CD4-positive, alpha-beta T cell (primary cell): Measurements from ENCODE around the gene ZNHIT1. TPM values are rescaled to one million over a fixed set of nuclear protein-coding genes. Genes with fewer than 3 reads are reported as not detected.

Experiments used
- ATAC-seq: fragments of 200-7000 bp; cut with Tn5 transposase; one replicate; pipeline ENCODE4 v1.10.0; 2022; ENCODE audit warnings: mild to moderate bottlenecking; ENCODE audit not compliant: poor library complexity
- CTCF ChIA-PET: fragments of 350-600 bp; sonication (Branson Sonifier 250); formaldehyde crosslinking; loops from one replicate; lab custom pipeline; 2021; ENCODE audit warnings: antibody characterized with exemption, inconsistent platforms; lab: Charles Lee
- POLR2A ChIA-PET: fragments of 350-600 bp; sonication (Branson Sonifier 250); formaldehyde crosslinking; loops from one replicate; lab custom pipeline; 2021; ENCODE audit warnings: antibody characterized with exemption, inconsistent platforms; lab: Charles Lee
- DNase-seq, 14 experiments: peaks; one replicate each; pipeline ENCODE4 v3.0.0-alpha.2; 2013 to 2020; ENCODE audit warnings: mixed read lengths in 2 of 14
- H3K27ac ChIP-seq, 2 donors: one replicate each; pipeline versions ENCODE4 v1.5.1 to v1.7.0; 2013; ENCODE audit warnings: low read length in 2 of 2, low read depth in 1 of 2, mild to moderate bottlenecking in 1 of 2
- H3K27me3 ChIP-seq, 2 experiments: 1 replicate in 1 of 2; 2 replicates in 1 of 2; pipeline versions ENCODE4 v1.6.1 to v1.7.0; 2013; ENCODE audit warnings: low read length in 2 of 2, control low read depth in 1 of 2, mild to moderate bottlenecking in 1 of 2, moderate library complexity in 1 of 2; ENCODE audit not compliant: insufficient read depth in 2 of 2, control insufficient read depth in 1 of 2
- H3K36me3 ChIP-seq: one replicate; pipeline ENCODE4 v1.6.1; 2013; ENCODE audit warnings: low read length, control low read depth; ENCODE audit not compliant: insufficient read depth
- H3K4me1 ChIP-seq: one replicate; pipeline ENCODE4 v1.6.1; 2013; ENCODE audit warnings: low read length, control low read depth; ENCODE audit not compliant: insufficient read depth
- H3K4me3 ChIP-seq: one replicate; pipeline ENCODE4 v1.5.1; 2013; ENCODE audit warnings: mild to moderate bottlenecking, low read length, moderate library complexity
- H3K9me3 ChIP-seq, 2 experiments: 1 replicate in 1 of 2; 2 replicates in 1 of 2; pipeline versions ENCODE4 v1.6.1 to v1.7.0; 2013; ENCODE audit warnings: low read length in 2 of 2, mild to moderate bottlenecking in 2 of 2, control low read depth in 1 of 2, moderate library complexity in 1 of 2; ENCODE audit not compliant: control insufficient read depth in 1 of 2, insufficient read depth in 1 of 2
- H3K27ac Mint-ChIP-seq: one replicate; pipeline ENCODE4 v1.8.0; 2020; ENCODE audit warnings: mixed read lengths
- H3K27me3 Mint-ChIP-seq: one replicate; pipeline ENCODE4 v1.8.0; 2021; ENCODE audit warnings: mixed read lengths
- H3K36me3 Mint-ChIP-seq: one replicate; pipeline ENCODE4 v1.8.0; 2021; ENCODE audit warnings: low read depth, mixed read lengths
- H3K4me1 Mint-ChIP-seq: one replicate; pipeline ENCODE4 v1.8.0; 2021; ENCODE audit warnings: low read depth, mixed read lengths
- H3K4me3 Mint-ChIP-seq: one replicate; pipeline ENCODE4 v1.8.0; 2020; ENCODE audit warnings: mild to moderate bottlenecking, mixed read lengths
- H3K9me3 Mint-ChIP-seq: one replicate; pipeline ENCODE4 v1.8.0; 2020; ENCODE audit warnings: mixed read lengths
- CTCF ChIP-seq: fragments of 200-600 bp; IDR thresholded peaks from one replicate; pipeline ENCODE4 v1.8.0; 2022; ENCODE audit warnings: antibody characterized with exemption, mild to moderate bottlenecking
- intact Hi-C, 2 experiments: fragments of 100-400 bp; cut with DNase I in 1 of 2; cut with micrococcal nuclease in 1 of 2; formaldehyde crosslinking; loops; one replicate each; pipeline versions ENCODE4 v1.15.1 to v1.9.0; 2023 to 2025; cut with DNase I, micrococcal nuclease
- total RNA-seq, 174 experiments: library from RNA in 2 of 174; stranded (reverse) in 2 of 174; gene quantifications; one replicate each; pipeline ENCODE4 v1.2.3 and lab custom pipeline; 2021 to 2026

Gene ZNHIT1
- total RNA-seq, 2 experiments from 2014 or later, result 28.4 to 30.6 TPM

- Mint-ChIP-seq H3K27ac (no peak overlapping the region), H3K4me3 (no peak overlapping the region), H3K27me3 (no peaks in the 10 kb centered on the region), H3K4me1 (peaks cover 4% of the 10 kb centered on the region), H3K36me3 (peaks cover 19% of the 10 kb centered on the region), H3K9me3 (no peaks in the 10 kb centered on the region)
- ChIA-PET CTCF (no interaction called here), POLR2A (interaction anchor here (1.2 kb wide), 1 partner anchor 18 kb away, joined by 4 read pairs; the partner anchor contains the start of genes PLOD3 and ZNHIT1)
- no peak for TF ChIP-seq CTCF
- Histone ChIP-seq H3K4me3 (no peak overlapping the region), H3K36me3 (peaks cover 48% of the 10 kb centered on the region), H3K27me3 (no peaks in the 10 kb centered on the region), H3K4me1 (peaks cover 3% of the 10 kb centered on the region), H3K9me3 (no peaks in the 10 kb centered on the region), H3K27ac (no peak overlapping the region)
- ATAC-seq (no peak), DNase-seq (no peak)
- intact Hi-C loops, result no loop called here
Observed at GRCh38 chr7:101236292-101236835, 18.4 kb downstream of the ZNHIT1 start.

- Mint-ChIP-seq H3K36me3 (peaks cover 19% of the 10 kb centered on the region), H3K4me1 (peaks cover 8% of the 10 kb centered on the region), H3K9me3 (no peaks in the 10 kb centered on the region), H3K27me3 (no peaks in the 10 kb centered on the region), H3K4me3 (no peak within 1 kb of the TSS), H3K27ac (no peak within 1 kb of the TSS)
- H3K9me3 ChIP-seq, result no peaks in the 10 kb centered on the region
- H3K36me3 ChIP-seq, result peaks cover 48% of the 10 kb centered on the region
- H3K27ac ChIP-seq, result no peak within 1 kb of the TSS
- no peaks in the 10 kb centered on the region for H3K27me3 ChIP-seq
- DNase-seq, result no peak
- intact Hi-C loops, result no loop called here
- H3K4me1 ChIP-seq, result peaks cover 3% of the 10 kb centered on the region
- ATAC-seq, result no peak
- TF ChIP-seq CTCF, result no peak
- POLR2A ChIA-PET, result interaction anchor here (1.2 kb wide), 1 partner anchor 19 kb away, joined by 4 read pairs; the partner anchor contains the start of genes PLOD3 and ZNHIT1
- H3K4me3 ChIP-seq, result no peak within 1 kb of the TSS
- CTCF ChIA-PET, result no interaction called here
Observed at GRCh38 chr7:101237206-101238067, 19.5 kb downstream of the ZNHIT1 start, which contains the start of gene CLDN15. TSS of gene CLDN15 (minus strand) at chr7:101237802. CDS start at chr7:101237581, 221 bp downstream.

- H3K36me3 ChIP-seq, result peaks cover 51% of the 10 kb centered on the region
- POLR2A ChIA-PET, result interaction anchor here (0.7 kb wide), 1 partner anchor 1247 kb away, joined by 3 read pairs; no protein-coding TSS in a partner anchor
- peaks cover 6% of the 10 kb centered on the region for H3K4me1 ChIP-seq
- no peaks in the 10 kb centered on the region for H3K9me3 ChIP-seq
- H3K27me3 Mint-ChIP-seq, result no peaks in the 10 kb centered on the region
- H3K27me3 ChIP-seq, result no peaks in the 10 kb centered on the region
- ATAC-seq (no peak), DNase-seq (no peak)
- H3K4me3 ChIP-seq, result no peak overlapping the region
- intact Hi-C loops, result no loop called here
- CTCF ChIA-PET, result no interaction called here
- no peak overlapping the region for H3K27ac Mint-ChIP-seq
- H3K36me3 Mint-ChIP-seq, result peaks cover 19% of the 10 kb centered on the region
- TF ChIP-seq CTCF, result no peak
- H3K4me3 Mint-ChIP-seq, result no peak overlapping the region
- H3K27ac ChIP-seq, result no peak overlapping the region
- H3K4me1 Mint-ChIP-seq, result peaks cover 10% of the 10 kb centered on the region
- no peaks in the 10 kb centered on the region for H3K9me3 Mint-ChIP-seq
Observed at GRCh38 chr7:101238226-101239182, 20.5 kb downstream of the ZNHIT1 start.
